T-helper 2 cell treated with Interferon-gamma antibody and Interleukin-4, amounts not matched to agents 100 ng/mL and 5 ng/mL, for 36 hours (primary cell): ENCODE results near the gene NACA2. TPM values are rescaled to one million over a fixed set of nuclear protein-coding genes. Genes with fewer than 3 reads are reported as not detected.
"Not testable (repeated sequence)": the region's sequence is repeated elsewhere in the genome, so short reads cannot be mapped to it uniquely, and the experiment has no call there.

Source experiments
- intact Hi-C: fragments of 100-400 bp; cut with micrococcal nuclease; formaldehyde crosslinking; loops from one replicate; pipeline ENCODE4 v1.15.1; 2023
- total RNA-seq: library from RNA; stranded (reverse); gene quantifications from 2 replicates; pipeline ENCODE4 v1.2.3, GENCODE V29; 2022

NACA2 gene
- total RNA-seq, 1 donor from 2014 or later = not detected

- intact Hi-C loops = not testable (repeated sequence)
These were observed 38.5 kb downstream of the NACA2 start for GRCh38 chr17:61552560-61552959.

GRCh38 chr17:61551255-61551742 lies 39.7 kb downstream of the NACA2 start:
- intact Hi-C loops = loop anchor here (1.0 kb wide), 1 partner anchor 139 kb away; no protein-coding TSS in a partner anchor

- intact Hi-C loops = no loop called here
These were observed 43.9 kb downstream of the NACA2 start for GRCh38 chr17:61547113-61547512.

- intact Hi-C loops = no loop called here
These were observed 45.6 kb downstream of the NACA2 start for GRCh38 chr17:61545335-61545938.

GRCh38 chr17:61543786-61544415 lies 47.1 kb downstream of the NACA2 start:
- intact Hi-C loops = no loop called here

GRCh38 chr17:61542027-61542426 lies 49.0 kb downstream of the NACA2 start:
- intact Hi-C loops = no loop called here

- intact Hi-C loops = no loop called here
These were observed 50.1 kb downstream of the NACA2 start for GRCh38 chr17:61540874-61541273.

Other genes with a start within 250 kb of the NACA2 start
- gene TBX2, start 191.4 kb downstream of the NACA2 start, total RNA-seq = 0.05 TPM in 1 of 2 replicates, not detected in the other
- gene TBX4, start 138.8 kb downstream of the NACA2 start, total RNA-seq = not detected in 2 replicates